ENCODE data around the gene LEMD2. TPM values are rescaled to one million over a fixed set of nuclear protein-coding genes. Genes with fewer than 3 reads are reported as not detected.
"Not testable (repeated sequence)": the region's sequence is repeated elsewhere in the genome, so short reads cannot be mapped to it uniquely, and the experiment has no call there.

Gene LEMD2
- 10 to 100 TPM; 45.6 to 48.1 TPM for total RNA-seq

- ChIA-PET POLR2A (interaction anchor here (0.6 kb wide), 1 partner anchor 213 kb away, joined by 4 read pairs; no protein-coding TSS in a partner anchor), CTCF (interaction anchor here (0.6 to 0.9 kb wide), 2 partner anchors 12 to 77 kb away, joined by 3 read pairs; partner anchors contain the start of gene UQCC2)
These were observed at the start of gene LEMD2 for GRCh38 chr6:33788694-33789549. LEMD2 (minus strand) TSS chr6:33789130; CDS start chr6:33789116, 14 bp downstream.

DNA sequence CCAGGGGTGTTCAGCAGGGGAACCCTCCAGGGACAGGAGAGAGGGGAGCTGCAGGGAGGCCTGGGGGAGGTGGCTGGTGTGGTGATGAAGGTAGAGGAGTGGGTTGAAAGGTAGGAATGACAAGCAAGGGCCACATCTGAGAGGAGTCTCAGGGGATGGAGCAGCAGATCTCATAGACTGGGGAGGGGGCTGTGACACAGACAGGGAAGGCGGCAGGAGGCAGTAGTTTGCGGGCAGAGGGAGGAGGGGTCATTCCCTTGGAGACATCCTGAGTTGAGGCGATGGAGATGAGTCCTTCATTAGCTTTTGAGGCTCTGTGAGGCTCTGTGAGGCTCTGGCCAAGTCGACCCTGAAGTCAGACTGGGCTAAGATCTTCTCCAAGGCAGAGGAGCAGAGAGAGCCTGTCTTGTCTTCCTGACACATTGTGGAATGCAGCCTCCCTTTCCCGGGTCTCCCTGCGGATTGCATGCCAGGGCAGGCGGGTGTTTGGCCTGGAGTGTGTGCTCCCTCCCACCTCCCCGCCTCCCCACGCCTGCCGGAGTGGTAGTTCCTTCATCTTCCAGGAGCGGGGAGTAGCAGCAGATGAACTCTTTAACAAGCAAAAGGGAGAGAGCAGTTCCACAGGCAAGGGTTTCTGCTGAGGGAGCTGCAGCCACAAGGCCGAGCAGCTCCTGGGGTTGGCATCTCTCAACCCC, 49.2 kb upstream of the LEMD2 start:
- POLR2A ChIA-PET, result no interaction called here

DNA sequence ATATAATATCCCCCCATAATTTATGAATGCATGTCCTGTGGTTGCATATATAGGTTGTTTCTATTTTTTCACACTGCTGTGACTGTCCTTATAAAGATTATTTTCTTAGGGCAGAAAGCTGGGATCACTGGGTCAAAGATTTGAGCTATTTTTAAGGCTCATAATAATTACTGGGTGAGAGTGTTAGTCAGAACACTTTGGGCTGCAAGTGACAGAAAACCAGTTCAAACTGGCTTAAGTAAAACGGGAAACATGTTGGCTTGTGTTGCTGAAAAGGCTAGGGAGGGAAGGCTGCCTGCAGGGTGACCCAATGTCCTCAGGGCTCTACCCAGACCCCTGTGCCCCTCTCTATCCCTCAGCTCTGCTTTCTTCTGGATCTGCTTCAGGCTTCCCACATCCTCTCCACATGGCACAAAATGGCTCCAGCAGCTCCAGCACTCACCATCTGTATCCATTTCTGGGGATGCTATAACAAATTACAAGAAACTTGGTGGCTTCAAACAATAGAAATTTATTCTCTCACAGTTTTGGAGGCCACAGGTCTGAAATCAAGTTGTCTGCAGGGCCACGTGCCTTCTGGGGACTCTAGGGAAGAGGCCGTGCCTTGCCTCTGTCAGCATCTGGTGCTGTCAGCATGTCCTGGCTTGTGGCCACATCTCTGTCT, 48.0 kb upstream of the LEMD2 start:
- CTCF ChIA-PET, result no interaction called here
- POLR2A ChIA-PET, result no interaction called here

More for the DNA sequence above, 49.2 kb upstream of the LEMD2 start:
- CTCF ChIA-PET, result interaction anchor here (1.0 to 1.1 kb wide), 2 partner anchors 25 to 127 kb away, joined by 3 read pairs; partner anchors contain the start of gene UQCC2

DNA sequence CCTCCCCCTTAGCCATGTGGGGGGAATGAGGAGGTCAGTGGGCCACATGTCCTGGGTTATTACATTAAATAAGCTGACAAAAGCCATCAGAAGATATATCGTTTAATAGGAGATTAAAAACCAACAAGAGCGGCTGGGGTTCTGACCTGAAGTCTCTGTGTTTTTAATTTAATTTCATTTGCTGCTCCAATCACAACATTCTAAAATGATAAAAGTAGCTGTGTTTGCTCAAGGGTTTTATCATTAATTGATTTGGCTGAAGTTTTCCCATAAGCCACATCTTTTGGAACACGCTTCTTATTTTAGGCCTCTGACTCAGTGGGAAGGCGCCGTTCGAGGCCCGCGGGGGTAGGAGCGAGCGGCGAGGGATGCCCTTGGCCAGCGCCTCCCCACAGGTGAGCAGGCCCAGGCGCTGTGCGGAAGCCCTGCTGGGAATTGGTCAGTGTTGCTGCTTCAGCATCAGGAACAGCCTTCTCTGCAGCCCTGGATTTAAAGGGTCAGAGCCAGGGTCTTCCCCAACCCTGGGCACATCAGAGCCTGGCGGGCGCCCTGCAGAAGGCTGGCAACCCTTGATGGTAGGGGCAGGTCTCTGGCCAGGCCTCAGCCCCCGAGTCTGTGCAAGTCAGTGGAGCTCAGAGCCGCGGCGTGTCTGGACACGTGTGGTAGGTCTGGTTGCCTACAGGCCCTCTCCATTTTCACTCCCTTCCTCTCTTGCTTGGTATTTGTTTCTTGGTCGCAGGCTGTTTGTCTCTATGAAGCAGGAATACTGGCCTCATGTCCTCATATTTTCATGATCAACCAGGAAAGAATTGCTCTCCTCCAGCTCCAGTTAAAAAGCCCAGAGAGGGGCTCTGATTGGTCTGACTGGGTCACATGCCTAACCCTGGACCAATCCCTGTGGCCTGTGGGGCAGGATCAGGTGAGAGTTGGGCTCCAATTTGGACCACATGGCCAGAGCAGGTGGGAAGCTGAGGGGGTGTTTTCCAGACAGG, 45.8 kb upstream of the LEMD2 start:
- ChIA-PET CTCF (no interaction called here), POLR2A (no interaction called here)

DNA sequence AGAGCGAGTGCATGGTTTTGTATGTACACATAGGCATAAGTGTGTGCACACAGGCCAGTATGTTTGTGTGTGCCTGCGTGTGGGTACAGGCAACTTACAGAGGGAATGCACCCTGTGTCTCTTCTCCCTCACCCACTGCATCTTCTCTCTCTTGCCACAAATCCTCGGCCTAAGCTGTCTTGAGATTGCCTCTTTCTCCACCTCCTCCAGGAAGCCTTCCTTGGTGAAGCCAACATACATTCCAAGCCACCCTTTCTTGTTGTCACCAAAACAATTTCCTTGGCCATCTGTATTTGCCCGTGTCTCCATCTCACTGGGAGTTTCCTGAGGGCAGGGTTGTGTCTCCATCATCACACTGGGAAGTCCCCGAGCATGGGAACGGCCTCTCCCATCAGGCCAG, 44.7 kb upstream of the LEMD2 start:
- ChIA-PET POLR2A (no interaction called here), CTCF (no interaction called here)

DNA sequence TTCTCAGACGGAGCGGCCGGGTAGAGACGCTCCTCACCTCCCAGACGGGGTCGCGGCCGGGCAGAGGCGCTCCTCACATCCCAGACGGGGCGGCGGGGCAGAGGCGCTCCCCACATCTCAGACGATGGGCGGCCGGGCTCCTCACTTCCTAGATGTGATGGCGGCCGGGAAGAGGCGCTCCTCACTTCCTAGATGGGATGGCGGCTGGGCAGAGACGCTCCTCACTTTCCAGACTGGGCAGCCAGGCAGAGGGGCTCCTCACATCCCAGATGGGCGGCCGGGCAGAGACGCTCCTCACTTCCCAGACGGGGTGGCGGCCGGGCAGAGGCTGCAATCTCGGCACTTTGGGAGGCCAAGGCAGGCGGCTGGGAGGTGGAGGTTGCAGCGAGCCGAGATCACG, 43.9 kb upstream of the LEMD2 start:
- POLR2A ChIA-PET, CTCF ChIA-PET: not testable (repeated sequence)

DNA sequence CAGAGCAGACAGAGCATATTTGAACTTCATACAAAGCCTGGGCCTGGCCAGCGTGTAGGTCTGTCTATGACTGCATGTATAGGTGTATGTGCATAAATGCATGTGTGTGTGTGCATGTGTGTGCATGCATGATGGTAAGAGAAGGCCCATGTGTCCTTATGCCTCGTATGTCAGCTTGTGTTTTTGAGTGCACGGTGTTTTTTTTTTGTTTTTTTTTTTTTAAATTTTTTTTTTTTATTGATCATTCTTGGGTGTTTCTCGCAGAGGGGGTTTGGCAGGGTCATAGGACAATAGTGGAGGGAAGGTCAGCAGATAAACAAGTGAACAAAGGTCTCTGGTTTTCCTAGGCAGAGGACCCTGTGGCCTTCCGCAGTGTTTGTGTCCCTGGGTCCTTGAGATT, 42.8 kb upstream of the LEMD2 start:
- POLR2A ChIA-PET, CTCF ChIA-PET: not testable (repeated sequence)

GRCh38 chr6:33830635-33831240, 41.8 kb upstream of the LEMD2 start:
- POLR2A ChIA-PET, result no interaction called here
- CTCF ChIA-PET, result no interaction called here

DNA sequence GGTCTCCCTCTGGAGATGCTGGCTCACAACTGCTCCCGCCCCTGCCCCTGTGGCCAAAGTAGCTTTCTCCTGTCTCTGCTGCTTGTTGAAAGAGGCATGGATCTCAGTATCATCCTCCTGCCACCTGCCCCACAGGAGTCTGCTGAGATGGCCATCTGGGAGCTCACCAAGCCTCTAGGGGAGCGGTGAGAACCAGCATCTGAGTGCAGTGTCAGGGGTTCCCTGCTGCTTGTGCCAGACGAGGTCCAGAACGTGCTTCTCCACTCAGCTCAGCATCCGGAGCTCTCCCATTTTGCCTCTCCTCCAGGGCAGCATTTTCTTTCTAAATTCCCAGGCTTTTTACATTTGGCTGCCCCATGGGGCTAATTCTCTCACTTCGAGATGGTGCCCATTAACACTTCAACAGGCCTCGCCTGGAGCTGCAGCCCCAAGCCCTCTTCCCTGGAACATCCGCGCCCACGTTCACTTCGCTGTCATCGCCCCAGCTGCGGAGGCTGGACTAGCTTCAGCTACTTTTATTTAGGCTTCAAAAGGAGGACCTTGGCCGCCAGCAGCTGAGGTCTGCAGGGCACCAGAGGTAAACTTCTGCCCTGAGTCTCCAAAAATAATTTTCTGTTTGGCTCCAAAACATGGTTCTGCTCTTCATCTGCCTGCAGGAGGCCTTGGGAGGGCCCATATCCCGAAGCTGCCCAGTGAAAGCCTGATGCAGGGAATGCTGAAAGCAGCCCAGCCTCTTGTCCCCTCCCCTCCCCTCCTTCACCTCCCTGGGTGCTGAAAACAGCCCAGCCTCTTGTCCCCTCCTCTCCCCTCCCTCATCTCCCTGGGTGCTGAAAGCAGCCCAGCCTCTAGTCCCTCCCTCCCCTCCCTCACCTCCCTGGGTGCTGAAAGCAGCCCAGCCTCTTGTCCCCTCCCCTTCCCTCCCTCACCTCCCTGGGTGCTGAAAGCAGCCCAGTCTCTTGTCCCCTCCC, 40.1 kb upstream of the LEMD2 start:
- CTCF ChIA-PET, result interaction anchor here (2.1 kb wide), 1 partner anchor 10 kb away, joined by 4 read pairs; no protein-coding TSS in a partner anchor
- POLR2A ChIA-PET, result no interaction called here

DNA sequence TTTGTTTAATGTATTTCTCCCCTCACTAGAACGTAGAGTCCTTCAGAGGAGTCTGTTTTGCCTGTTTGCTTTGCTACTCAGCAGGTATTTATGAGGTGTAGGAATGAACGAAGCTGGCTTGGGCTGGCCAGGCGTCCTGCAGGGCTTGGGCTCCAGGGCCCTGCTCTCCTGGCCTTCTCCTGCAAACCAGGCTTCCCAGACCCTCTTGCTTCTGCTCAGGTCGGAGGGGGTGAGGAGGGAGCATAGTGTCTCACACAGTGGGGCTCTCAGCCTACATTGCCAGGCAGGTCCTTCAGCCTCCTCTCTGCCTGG, 39.5 kb upstream of the LEMD2 start:
- CTCF ChIA-PET, result interaction anchor here (2.1 kb wide), 1 partner anchor 9 kb away, joined by 4 read pairs; no protein-coding TSS in a partner anchor
- POLR2A ChIA-PET, result no interaction called here

GRCh38 chr6:33827546-33828451, 38.9 kb upstream of the LEMD2 start:
- CTCF ChIA-PET, result interaction anchor here (2.1 kb wide), 1 partner anchor 8 kb away, joined by 4 read pairs; no protein-coding TSS in a partner anchor

GRCh38 chr6:33826537-33826936, 37.6 kb upstream of the LEMD2 start:
- ChIA-PET POLR2A (no interaction called here), CTCF (no interaction called here)

More at GRCh38 chr6:33827546-33828451, 38.9 kb upstream of the LEMD2 start:
- POLR2A ChIA-PET, result no interaction called here

DNA sequence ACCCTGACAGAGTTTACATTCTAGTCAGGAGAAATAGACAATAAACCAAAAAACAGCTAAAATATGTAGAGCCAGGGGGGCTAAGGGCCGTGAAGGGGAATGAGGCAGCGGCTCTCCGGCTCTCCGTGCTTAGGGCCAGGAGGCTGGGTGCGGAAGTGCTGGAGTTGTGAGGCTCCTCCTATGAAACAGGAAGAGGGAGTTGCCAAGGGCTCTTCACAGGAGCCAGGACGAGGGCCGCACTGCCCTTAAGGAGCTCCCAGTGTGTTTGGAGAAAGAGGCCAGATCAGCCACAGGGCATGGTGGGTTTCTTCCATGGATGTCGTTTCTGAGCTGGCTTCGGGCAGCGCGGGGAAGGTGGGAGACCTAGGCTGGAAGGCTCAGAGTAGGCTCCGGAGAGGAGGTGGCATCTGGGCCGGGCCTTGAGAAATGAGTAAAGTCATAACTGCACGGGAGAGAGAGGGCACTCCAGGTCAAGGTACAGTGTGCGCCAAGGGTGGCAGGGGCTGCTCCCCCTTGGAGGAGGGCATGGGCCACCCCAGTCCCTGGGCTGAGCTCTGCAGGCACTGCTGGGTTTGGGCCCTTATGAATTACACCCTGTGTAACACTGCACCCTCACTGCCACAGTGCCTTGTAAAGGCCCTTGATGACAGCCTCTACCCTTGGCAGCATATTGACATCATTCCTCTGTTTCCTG, 35.7 kb upstream of the LEMD2 start:
- ChIA-PET POLR2A (no interaction called here), CTCF (no interaction called here)

- ChIA-PET CTCF (no interaction called here), POLR2A (no interaction called here)
These were observed 34.9 kb upstream of the LEMD2 start for GRCh38 chr6:33823806-33824205.

- ChIA-PET CTCF (no interaction called here), POLR2A (no interaction called here)
These were observed 33.9 kb upstream of the LEMD2 start for GRCh38 chr6:33822575-33823395.

All from activated CD8-positive, alpha-beta memory T cell treated with anti-CD3 and anti-CD28 coated beads for 36 hours (primary cell).